Stimulated activated CD8-positive, alpha-beta memory T cell treated with anti-CD3 and anti-CD28 coated beads, Interleukin-15, amount 100 ng/mL, for 48 hours (primary cell): ENCODE results near the gene DOCK1.
A peak's percentile ranks its signal among the peaks of the same experiment; 100 is the strongest.
"Not testable (repeated sequence)": the region's sequence is repeated elsewhere in the genome, so short reads cannot be mapped to it uniquely, and the experiment has no call there.

Experiments used
- DNase-seq, 2 donors: peaks; one replicate each; pipeline ENCODE4 v3.0.0-alpha.2; 2020; ENCODE audit warnings: low read depth in 2 of 2

Gene DOCK1

GRCh38 chr10:127275272-127275671, 370.0 kb downstream of the DOCK1 start:
- no peak for DNase-seq

GRCh38 chr10:127275793-127276450, 370.7 kb downstream of the DOCK1 start:
- DNase-seq, result no peak

- DNase-seq, result no peak
Observed at GRCh38 chr10:127276794-127277462, 371.7 kb downstream of the DOCK1 start.

GRCh38 chr10:127278001-127278400, 372.8 kb downstream of the DOCK1 start:
- no peak for DNase-seq

- DNase-seq, result no peak
Observed at GRCh38 chr10:127279334-127279774, 374.1 kb downstream of the DOCK1 start.

- no peak for DNase-seq
Observed at GRCh38 chr10:127280446-127280845, 375.2 kb downstream of the DOCK1 start.

GRCh38 chr10:127283017-127283416, 377.8 kb downstream of the DOCK1 start:
- no peak for DNase-seq

GRCh38 chr10:127283576-127283975, 378.3 kb downstream of the DOCK1 start:
- no peak for DNase-seq

- DNase-seq, result no peak
Observed at GRCh38 chr10:127290850-127291249, 385.6 kb downstream of the DOCK1 start.

- no peak for DNase-seq
Observed at GRCh38 chr10:127291329-127291728, 386.1 kb downstream of the DOCK1 start.

GRCh38 chr10:127292888-127293287, 387.7 kb downstream of the DOCK1 start:
- DNase-seq, result no peak

- peak; percentile 21 to 22 for DNase-seq
Observed at GRCh38 chr10:127293640-127294039, 388.4 kb downstream of the DOCK1 start.

GRCh38 chr10:127296696-127297095, 391.5 kb downstream of the DOCK1 start:
- no peak for DNase-seq

GRCh38 chr10:127298381-127298780, 393.2 kb downstream of the DOCK1 start:
- no peak for DNase-seq

GRCh38 chr10:127299192-127299591, 394.0 kb downstream of the DOCK1 start:
- not testable (repeated sequence) for DNase-seq

- DNase-seq, result no peak
Observed at GRCh38 chr10:127299956-127300689, 394.9 kb downstream of the DOCK1 start.

- DNase-seq, result no peak
Observed at GRCh38 chr10:127300868-127301321, 395.7 kb downstream of the DOCK1 start.

GRCh38 chr10:127302343-127302742, 397.1 kb downstream of the DOCK1 start:
- DNase-seq, result no peak

- DNase-seq, result no peak
Observed at GRCh38 chr10:127303105-127303504, 397.9 kb downstream of the DOCK1 start.

GRCh38 chr10:127303746-127304145, 398.5 kb downstream of the DOCK1 start:
- DNase-seq, result no peak

GRCh38 chr10:127306479-127306878, 401.3 kb downstream of the DOCK1 start:
- DNase-seq, result no peak

- no peak for DNase-seq
Observed at GRCh38 chr10:127307338-127307737, 402.1 kb downstream of the DOCK1 start.

- no peak for DNase-seq
Observed at GRCh38 chr10:127308031-127308430, 402.8 kb downstream of the DOCK1 start.
